ENCODE measurements around the gene HMOX2. TPM values are rescaled to one million over a fixed set of nuclear protein-coding genes. Genes with fewer than 3 reads are reported as not detected.

Gene HMOX2
- 26.7 TPM for total RNA-seq

GRCh38 chr16:4475880-4476788, at the start of gene HMOX2:
Gene HMOX2 (plus strand): TSS chr16:4476398. CDS start chr16:4505525, 29,127 bp downstream.
- no peaks in the 10 kb centered on the region for H3K9me3 ChIP-seq (ENCODE audit: low read depth, low read length)
- no peaks in the 10 kb centered on the region for H3K27me3 ChIP-seq (ENCODE audit: insufficient read depth, low read length)
- H3K4me1 ChIP-seq (ENCODE audit: insufficient read depth, low read length), result peaks cover 47% of the 10 kb centered on the region
- H3K4me3 ChIP-seq (ENCODE audit: low read length), result peak within 1 kb of the TSS; percentile 91

GRCh38 chr16:4426722-4427372, 49.4 kb upstream of the HMOX2 start:
- no peaks in the 10 kb centered on the region for H3K27me3 ChIP-seq (ENCODE audit: insufficient read depth, low read length)
- peaks cover 21% of the 10 kb centered on the region for H3K4me1 ChIP-seq (ENCODE audit: insufficient read depth, low read length)
- no peaks in the 10 kb centered on the region for H3K9me3 ChIP-seq (ENCODE audit: low read depth, low read length)
- H3K4me3 ChIP-seq (ENCODE audit: low read length), result no peak overlapping the region

GRCh38 chr16:4428500-4428899, 47.7 kb upstream of the HMOX2 start:
- H3K4me3 ChIP-seq (ENCODE audit: low read length), result no peak overlapping the region
- no peaks in the 10 kb centered on the region for H3K9me3 ChIP-seq (ENCODE audit: low read depth, low read length)
- no peaks in the 10 kb centered on the region for H3K27me3 ChIP-seq (ENCODE audit: insufficient read depth, low read length)
- peaks cover 19% of the 10 kb centered on the region for H3K4me1 ChIP-seq (ENCODE audit: insufficient read depth, low read length)

- H3K4me1 ChIP-seq (ENCODE audit: insufficient read depth, low read length), result peaks cover 11% of the 10 kb centered on the region
- no peaks in the 10 kb centered on the region for H3K27me3 ChIP-seq (ENCODE audit: insufficient read depth, low read length)
- no peak overlapping the region for H3K4me3 ChIP-seq (ENCODE audit: low read length)
- no peaks in the 10 kb centered on the region for H3K9me3 ChIP-seq (ENCODE audit: low read depth, low read length)
These were observed 45.2 kb upstream of the HMOX2 start for GRCh38 chr16:4431023-4431422.

- Histone ChIP-seq H3K27me3 (ENCODE audit: insufficient read depth, low read length) (no peaks in the 10 kb centered on the region), H3K4me1 (ENCODE audit: insufficient read depth, low read length) (no peaks in the 10 kb centered on the region), H3K9me3 (ENCODE audit: low read depth, low read length) (no peaks in the 10 kb centered on the region), H3K4me3 (ENCODE audit: low read length) (no peak overlapping the region)
These were observed 43.0 kb upstream of the HMOX2 start for GRCh38 chr16:4433228-4433627.

- no peaks in the 10 kb centered on the region for H3K27me3 ChIP-seq (ENCODE audit: insufficient read depth, low read length)
- no peaks in the 10 kb centered on the region for H3K9me3 ChIP-seq (ENCODE audit: low read depth, low read length)
- no peak overlapping the region for H3K4me3 ChIP-seq (ENCODE audit: low read length)
- H3K4me1 ChIP-seq (ENCODE audit: insufficient read depth, low read length), result no peaks in the 10 kb centered on the region
These were observed 42.0 kb upstream of the HMOX2 start for GRCh38 chr16:4433914-4434787.

GRCh38 chr16:4435337-4436067, 40.7 kb upstream of the HMOX2 start:
- Histone ChIP-seq H3K4me1 (ENCODE audit: insufficient read depth, low read length) (no peaks in the 10 kb centered on the region), H3K9me3 (ENCODE audit: low read depth, low read length) (no peaks in the 10 kb centered on the region), H3K27me3 (ENCODE audit: insufficient read depth, low read length) (no peaks in the 10 kb centered on the region), H3K4me3 (ENCODE audit: low read length) (no peak overlapping the region)

GRCh38 chr16:4437366-4437765, 38.8 kb upstream of the HMOX2 start:
- H3K9me3 ChIP-seq (ENCODE audit: low read depth, low read length), result no peaks in the 10 kb centered on the region

GRCh38 chr16:4442371-4442770, 33.8 kb upstream of the HMOX2 start:
- Histone ChIP-seq H3K4me3 (ENCODE audit: low read length) (no peak overlapping the region), H3K27me3 (ENCODE audit: insufficient read depth, low read length) (no peaks in the 10 kb centered on the region), H3K4me1 (ENCODE audit: insufficient read depth, low read length) (no peaks in the 10 kb centered on the region), H3K9me3 (ENCODE audit: low read depth, low read length) (no peaks in the 10 kb centered on the region)

More at GRCh38 chr16:4437366-4437765, 38.8 kb upstream of the HMOX2 start:
- H3K27me3 ChIP-seq (ENCODE audit: insufficient read depth, low read length), result no peaks in the 10 kb centered on the region
- H3K4me3 ChIP-seq (ENCODE audit: low read length), result no peak overlapping the region
- H3K4me1 ChIP-seq (ENCODE audit: insufficient read depth, low read length), result no peaks in the 10 kb centered on the region

GRCh38 chr16:4443271-4443670, 32.9 kb upstream of the HMOX2 start:
- Histone ChIP-seq H3K4me3 (ENCODE audit: low read length) (no peak overlapping the region), H3K9me3 (ENCODE audit: low read depth, low read length) (no peaks in the 10 kb centered on the region), H3K4me1 (ENCODE audit: insufficient read depth, low read length) (no peaks in the 10 kb centered on the region), H3K27me3 (ENCODE audit: insufficient read depth, low read length) (no peaks in the 10 kb centered on the region)

GRCh38 chr16:4443986-4444385, 32.2 kb upstream of the HMOX2 start:
- H3K27me3 ChIP-seq (ENCODE audit: insufficient read depth, low read length), result no peaks in the 10 kb centered on the region
- no peaks in the 10 kb centered on the region for H3K4me1 ChIP-seq (ENCODE audit: insufficient read depth, low read length)
- H3K4me3 ChIP-seq (ENCODE audit: low read length), result no peak overlapping the region
- H3K9me3 ChIP-seq (ENCODE audit: low read depth, low read length), result no peaks in the 10 kb centered on the region

GRCh38 chr16:4450430-4450829, 25.8 kb upstream of the HMOX2 start:
- H3K27me3 ChIP-seq (ENCODE audit: insufficient read depth, low read length), result no peaks in the 10 kb centered on the region
- no peaks in the 10 kb centered on the region for H3K4me1 ChIP-seq (ENCODE audit: insufficient read depth, low read length)
- H3K9me3 ChIP-seq (ENCODE audit: low read depth, low read length), result no peaks in the 10 kb centered on the region
- no peak overlapping the region for H3K4me3 ChIP-seq (ENCODE audit: low read length)

- H3K9me3 ChIP-seq (ENCODE audit: low read depth, low read length), result no peaks in the 10 kb centered on the region
- no peak overlapping the region for H3K4me3 ChIP-seq (ENCODE audit: low read length)
- no peaks in the 10 kb centered on the region for H3K4me1 ChIP-seq (ENCODE audit: insufficient read depth, low read length)
- H3K27me3 ChIP-seq (ENCODE audit: insufficient read depth, low read length), result no peaks in the 10 kb centered on the region
These were observed 25.2 kb upstream of the HMOX2 start for GRCh38 chr16:4450931-4451519.

- H3K9me3 ChIP-seq (ENCODE audit: low read depth, low read length), result no peaks in the 10 kb centered on the region
- no peaks in the 10 kb centered on the region for H3K27me3 ChIP-seq (ENCODE audit: insufficient read depth, low read length)
- H3K4me3 ChIP-seq (ENCODE audit: low read length), result no peak overlapping the region
- H3K4me1 ChIP-seq (ENCODE audit: insufficient read depth, low read length), result no peaks in the 10 kb centered on the region
These were observed 23.5 kb upstream of the HMOX2 start for GRCh38 chr16:4452674-4453073.
